HG03521 (cell line): ENCODE results near the gene USP44.

ENCODE experiments used
- ATAC-seq: cut with Tn5 transposase; IDR thresholded peaks from one replicate; pipeline ENCODE4 v1.9.1; 2021; ENCODE audit warnings: mild to moderate bottlenecking, moderate library complexity; ENCODE audit not compliant: unreplicated experiment

USP44 gene

DNA sequence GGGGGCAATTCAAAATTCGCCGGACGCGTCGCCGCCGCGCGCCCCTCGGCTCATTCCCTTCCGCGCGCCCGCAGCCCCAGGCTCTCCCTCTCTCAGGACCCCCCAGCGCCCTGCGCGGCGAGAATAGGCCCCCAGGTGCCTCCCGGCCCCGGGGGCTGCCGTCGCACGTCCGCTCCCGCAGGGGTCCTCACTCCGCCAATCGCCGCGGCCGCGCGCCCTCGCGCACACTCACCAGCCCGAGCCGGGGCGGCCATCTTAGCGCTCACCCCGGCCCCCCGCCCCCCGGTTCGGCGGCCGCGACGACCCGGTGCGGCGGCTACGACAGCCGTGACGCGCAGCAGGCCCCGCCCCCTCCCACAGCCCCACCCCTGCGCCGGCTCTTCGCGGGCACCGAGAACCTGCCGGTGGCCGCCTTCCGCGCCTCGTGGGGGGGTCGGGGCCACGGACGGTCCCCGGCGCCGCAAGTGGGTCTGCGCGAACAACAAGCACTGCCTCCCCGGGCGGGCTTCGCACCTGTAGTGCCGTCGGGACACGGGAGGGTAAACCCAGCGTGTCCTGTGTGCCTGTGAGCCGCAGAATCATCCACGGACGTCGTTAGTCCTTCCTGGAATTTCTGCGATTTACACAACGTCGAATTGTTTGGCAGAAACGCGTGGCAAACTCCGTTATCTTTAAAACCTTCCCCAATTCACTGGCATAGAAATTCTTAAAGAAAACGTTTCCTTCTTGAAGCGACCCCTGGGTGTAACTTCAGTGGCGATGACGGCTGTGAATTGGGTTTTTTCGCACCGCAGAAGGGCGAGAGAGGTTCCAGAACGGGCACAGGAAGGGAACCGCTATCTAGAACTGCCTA lies 2.5 kb downstream of the USP44 start:
- ATAC-seq, result no peak

DNA sequence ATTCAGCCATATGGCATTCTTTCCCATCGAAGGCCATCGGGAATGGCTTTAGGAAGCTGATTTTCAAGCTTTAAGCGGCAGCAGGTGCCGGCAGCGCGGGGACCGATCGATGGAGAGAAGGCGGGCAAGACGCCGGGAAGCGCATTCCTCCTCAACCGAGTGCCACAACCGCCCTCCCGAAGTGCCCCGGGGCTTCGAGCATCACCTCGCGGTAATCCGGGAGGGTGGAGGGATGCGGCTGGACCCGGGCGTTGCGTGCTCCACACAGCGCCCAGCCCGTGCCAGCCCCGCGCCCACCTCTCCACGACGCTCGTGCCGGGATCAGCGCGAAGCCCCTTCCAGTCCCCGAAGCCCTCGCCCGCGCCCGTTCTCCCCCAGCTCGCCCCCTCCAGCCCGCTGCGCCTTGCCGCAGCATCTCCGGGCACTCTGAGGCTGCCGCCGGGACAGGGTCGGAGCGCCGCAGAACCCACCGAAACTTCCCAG lies 3.2 kb downstream of the USP44 start:
- ATAC-seq, result no peak

DNA sequence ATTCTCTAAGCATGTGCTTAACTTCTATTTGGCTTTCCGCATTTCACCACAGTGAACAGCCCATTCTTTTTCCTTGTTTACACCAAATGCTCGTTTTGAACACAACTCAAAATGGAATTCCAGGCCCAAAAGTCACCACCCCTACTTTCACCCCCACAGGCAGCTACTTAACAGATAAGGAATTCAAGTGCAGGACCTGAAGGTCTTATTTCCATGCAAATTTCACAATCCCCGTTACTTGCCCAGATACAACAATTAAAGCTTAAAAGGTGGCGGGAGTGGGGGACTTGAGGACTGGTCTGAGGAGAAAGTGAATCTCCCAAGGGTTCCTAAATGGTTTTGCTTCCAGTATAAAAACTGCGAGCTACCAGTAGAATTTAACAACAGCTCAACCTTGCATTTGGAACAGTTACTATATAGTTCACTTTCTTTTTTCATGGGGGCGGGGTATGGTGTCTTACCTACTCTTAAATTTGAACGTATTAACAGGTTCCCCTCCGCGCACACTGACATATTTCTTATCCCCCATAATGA lies 3.7 kb downstream of the USP44 start:
- no peak for ATAC-seq

DNA sequence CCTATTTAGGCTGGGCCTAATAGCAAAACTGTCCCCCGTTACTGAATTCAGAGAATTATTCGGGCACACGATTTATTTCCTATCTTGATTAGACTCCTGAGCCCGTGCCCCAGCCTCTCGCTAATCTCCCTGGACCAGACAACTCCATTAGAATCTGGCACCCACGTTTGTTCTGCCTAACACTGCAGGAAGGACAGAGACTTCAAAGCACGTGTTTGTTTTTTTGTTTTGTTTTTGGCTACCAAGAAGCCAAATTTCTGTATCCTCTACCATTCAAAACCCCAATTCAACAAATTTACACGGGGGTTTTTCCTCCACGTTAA lies 4.8 kb downstream of the USP44 start:
- no peak for ATAC-seq

DNA sequence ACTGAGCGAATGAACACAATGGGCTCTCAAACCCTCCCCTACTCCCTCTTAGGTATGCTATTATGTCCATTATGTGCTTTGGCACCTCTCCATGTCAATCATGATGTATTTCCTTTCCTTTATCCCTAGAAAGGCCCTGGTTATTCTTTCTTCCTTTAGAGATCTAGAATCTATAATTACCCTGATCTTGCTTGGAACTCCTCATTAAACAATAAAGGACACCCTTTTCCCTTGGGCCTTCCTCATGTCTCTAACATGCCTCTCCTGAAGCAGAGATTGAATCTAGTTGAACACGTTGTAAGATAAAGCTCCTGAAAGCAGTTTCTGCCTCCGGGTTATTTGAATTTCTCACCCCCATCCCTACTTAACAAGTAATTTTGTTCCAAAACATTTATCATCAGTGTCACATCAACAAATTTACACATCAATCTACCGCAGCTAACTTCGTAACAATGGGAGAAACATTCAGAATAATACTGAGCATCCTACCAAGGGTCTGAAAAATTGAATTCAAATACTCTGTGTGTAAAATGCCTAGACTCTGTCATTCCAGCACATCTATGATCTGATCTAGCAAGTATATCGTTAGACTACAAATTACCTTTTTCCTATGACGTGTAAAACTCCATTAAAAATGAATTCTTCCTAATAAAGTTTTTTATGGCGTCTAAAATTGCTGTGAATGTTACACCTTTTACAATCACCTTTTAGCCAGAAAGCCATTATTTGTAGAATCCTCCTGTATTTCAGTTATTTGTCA lies 5.4 kb downstream of the USP44 start:
- no peak for ATAC-seq

DNA sequence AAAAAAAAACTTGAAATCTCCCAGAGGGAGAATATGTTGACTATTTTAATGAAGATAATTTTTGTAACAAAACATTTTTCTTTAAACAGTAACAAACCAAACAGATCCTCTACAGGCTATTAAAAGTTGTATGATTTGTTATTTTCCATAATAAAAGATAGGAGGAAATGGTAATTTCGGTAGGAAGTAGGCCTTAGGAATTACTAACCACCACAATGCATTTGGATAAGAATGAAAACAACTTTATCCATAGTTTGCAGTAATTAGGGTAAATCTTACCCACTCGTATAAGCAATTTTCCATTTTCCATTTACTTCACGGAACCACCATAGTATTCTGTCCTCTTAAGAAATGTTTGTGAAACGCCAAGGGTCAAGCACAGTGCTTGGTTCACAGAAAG lies 6.0 kb downstream of the USP44 start:
- no peak for ATAC-seq

DNA sequence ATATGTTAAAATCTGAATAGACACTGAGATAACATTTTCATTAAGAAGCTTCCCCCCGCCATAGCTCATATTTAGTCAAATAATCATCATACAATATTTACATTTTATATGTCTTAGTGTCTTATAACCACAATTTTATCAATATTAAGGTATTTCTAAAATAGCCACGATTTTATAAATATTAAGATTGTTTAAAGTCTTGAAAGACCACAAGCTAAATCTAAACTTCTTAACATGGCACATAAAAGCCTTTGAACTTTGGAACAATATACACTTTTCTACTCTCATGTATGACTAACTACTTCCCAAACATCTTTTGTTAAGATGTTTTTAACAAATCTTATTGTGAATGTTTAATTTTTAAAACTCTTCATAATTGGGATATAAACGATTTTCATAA lies 6.5 kb downstream of the USP44 start:
- no peak for ATAC-seq

DNA sequence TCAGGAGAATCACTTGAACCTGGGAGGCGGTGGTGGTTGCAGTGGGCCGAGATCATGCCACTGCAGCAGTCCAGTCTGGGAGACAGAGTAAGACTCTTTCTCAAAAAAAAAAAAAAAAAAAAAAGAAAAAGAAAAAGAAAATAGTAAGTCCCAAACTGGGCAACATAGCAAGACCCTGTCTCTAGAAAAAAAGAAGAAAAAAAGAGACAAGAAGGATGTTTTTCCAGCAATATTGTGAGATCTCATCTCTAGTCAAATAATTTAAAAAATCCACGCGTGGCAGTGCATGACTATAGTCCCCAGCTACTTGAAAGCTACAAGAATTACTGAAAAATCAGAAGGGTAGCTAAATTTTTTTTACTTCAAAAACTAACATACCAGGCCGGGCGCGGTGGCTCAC lies 8.0 kb downstream of the USP44 start:
- ATAC-seq, result no peak

DNA sequence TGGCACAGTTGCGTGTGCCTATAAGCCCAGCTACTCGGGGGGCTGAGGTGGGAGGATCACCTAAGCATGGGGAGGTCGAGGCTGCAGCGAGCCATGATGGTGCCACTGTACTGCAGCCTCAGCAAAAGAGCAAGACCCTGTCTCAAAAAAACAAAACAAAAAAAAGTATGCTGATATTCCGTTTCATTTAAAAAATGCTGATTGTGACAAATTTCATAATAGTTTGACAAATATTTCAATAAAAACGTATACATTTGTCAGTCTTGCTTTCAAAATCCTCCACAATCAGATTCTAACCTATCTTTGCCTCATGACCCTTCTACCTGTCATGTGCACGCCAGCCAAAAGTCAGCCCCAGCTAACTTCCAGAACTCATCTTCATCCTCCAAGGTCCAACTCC lies 9.8 kb downstream of the USP44 start:
- ATAC-seq, result no peak

DNA sequence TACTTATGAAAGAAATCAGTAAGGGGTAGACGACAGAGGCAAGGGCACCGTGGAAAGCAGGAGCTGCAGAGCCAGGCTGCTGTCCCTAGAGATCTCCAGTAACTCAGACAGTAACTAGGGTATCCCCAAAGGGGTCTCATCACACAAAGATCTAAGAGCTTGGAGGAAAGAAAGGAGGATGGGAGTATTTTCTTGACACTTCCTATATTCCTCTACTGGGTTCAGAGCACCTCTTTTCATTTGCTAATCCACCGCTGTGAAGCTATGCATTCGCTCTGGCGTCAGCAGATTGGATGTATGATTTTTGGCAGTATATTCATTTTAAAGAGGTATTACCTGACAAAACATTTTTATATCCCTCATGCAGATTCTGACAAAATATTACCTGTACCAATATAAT lies 12.6 kb downstream of the USP44 start:
- no peak for ATAC-seq

DNA sequence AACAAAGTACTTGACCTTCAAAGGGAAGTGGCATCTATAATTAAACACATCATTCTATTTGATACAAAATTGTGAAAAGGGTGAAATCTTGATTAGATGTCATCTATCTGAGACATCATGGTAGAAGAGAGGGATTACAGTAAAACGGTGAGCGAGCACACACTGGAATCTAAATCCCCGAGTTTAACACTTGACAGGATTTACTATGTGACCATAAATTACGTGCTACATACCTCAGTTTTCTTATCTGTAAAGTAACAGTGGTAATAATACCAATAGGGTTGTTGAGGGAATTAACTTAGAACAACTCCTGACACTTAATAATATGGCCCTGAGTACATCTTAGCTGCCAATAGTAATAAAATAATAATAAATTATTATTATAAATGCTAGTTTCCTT lies 13.3 kb downstream of the USP44 start:
- ATAC-seq, result no peak

DNA sequence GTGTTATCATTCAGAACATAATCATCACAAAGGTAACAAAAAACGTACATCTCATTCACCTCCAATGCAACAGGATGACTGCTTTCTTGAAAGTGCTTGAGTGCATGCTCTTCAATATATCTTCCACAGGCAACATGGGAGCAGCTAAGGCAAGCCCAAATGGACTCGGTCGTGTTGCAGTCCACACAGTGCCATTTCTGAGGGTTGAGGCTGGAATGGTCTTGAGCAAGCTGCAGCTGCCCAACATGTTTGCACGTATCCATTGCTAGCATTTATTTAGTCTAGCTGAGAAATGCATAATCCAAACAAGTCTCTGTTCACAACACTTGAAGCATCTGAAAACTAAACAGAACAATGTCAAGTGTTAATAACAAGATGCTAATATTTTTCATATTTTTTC lies 17.3 kb downstream of the USP44 start:
- ATAC-seq, result no peak

DNA sequence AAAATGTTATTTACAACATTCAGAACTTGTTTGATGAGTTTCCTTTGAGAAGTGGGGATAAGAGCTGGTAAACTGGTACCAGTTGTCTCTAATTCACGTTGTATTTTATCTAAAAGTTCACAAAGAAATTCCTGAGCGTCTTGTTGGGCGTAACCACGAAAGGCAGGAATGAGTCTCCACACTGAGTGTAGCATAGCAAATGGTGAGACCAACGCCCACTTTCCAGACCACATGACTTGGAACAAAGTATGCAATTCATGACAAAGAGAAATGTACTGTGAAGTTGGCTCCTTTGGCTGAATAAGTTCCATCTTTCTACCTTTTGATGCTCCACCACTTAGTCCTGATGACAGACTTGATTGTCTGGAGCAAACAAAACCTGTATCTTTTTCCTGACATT lies 18.4 kb downstream of the USP44 start:
- ATAC-seq, result no peak

DNA sequence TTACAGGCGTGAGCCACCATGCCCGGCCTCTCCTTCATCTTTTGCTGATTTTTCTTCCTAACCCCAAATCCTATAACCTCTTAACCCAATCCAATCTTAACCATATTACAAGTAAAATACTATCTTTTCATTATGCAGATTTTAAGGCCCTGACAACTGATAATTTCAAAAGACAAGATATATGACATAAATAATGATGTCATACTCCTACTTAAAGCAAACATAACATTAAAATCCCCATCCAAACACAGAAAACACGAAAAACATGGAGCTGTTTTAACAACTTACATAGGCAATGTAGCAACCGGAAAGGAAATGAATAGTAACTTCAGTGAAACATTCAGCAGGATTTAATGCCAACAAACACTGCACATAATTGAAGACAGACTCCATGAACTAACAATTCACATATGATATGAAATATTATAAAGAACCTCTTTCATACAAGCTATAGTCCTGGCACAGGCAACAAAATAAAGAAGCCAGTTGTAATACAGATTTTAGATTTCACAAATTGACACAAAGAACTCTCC lies 21.5 kb downstream of the USP44 start:
- no peak for ATAC-seq

DNA sequence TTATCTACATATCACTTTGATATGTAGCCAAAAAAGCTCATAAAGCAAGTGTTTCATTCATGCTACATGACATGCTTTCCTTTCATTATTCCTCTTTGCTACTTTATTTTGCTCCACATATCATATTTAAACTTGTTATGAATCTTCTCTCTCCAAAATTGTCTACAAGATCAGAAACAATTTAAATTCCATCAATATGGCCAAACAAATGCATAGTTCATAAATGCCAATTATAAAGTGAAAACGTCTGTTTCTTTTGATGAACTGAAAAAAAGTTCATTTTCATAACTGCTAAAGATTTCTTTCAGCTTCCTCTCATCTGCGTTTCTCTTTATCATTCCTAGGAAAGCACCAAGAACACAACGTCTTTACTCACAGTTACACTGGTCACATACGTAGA lies 22.8 kb downstream of the USP44 start:
- ATAC-seq, result no peak

DNA sequence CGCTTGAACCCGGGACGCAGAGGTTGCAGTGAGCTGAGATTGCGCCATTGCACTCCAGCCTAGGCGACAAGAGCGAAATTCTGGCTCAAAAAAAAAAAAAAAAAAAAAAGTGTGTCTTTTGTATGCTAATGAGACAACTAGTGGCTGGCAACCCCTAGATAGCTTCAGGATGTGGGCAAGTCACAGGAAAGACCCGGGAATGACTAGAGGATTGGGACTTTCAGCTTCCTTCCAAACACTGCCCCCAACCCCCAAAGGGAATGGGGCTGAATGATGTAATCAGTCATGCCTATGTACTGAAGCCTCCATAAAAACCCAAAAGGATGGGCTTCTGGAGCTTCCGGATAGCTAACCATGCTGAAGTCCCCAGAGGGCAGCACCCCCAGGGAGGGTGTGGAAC lies 28.6 kb downstream of the USP44 start:
- ATAC-seq, result no peak

DNA sequence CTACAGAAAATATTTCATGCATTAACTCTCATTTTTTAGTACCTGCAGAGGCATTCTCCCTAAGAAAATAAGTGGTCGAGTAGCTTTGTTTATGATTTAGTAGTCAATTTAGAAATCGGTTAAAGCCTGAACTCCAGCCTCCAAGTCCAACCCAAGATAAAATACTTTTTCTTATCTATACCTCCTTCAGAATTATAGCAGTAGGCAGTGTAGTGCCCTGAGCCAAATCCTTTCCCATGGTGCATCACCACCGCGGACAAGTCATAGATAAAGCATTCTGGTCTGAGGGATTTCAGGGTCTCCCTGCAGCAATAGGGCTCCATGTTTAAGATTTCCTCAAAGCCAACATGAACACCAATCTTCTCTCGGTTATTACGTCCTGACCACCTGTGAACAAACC lies 30.5 kb downstream of the USP44 start:
- no peak for ATAC-seq

DNA sequence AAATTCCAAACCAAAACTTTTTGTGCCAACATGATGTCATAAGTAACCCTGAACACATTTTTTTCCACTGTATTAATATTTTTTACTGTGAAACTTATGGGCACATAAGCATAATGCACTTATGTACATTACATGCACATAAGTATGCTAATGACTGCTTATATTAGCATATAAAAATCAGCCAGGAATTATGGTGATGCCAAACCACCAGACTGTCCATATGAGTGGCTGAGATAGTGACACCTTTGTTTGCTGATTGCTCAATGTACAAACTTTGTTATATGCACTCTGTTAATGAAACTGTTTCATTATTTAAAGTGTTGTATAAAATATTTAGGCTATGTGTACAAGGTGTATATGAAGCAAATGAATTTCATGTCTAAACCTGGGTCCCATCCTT lies 32.3 kb downstream of the USP44 start:
- no peak for ATAC-seq

DNA sequence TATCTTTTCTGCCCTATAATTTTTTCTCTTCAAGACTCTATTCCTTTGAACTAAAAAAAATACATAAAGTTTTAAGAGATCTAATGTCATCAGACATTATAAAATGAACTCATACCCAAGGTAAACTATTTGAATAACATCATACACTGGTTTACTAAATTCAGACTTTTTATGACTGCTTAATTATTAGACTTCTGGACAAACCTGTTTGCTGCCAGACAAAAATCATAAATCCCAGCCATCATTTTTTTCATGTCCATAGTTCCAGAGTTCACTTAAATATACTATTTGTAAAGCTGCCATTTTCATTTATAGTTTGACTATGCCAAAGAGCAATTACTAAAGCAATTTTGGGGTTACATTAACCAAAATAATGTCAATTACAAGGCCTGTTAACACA lies 34.0 kb downstream of the USP44 start:
- no peak for ATAC-seq

DNA sequence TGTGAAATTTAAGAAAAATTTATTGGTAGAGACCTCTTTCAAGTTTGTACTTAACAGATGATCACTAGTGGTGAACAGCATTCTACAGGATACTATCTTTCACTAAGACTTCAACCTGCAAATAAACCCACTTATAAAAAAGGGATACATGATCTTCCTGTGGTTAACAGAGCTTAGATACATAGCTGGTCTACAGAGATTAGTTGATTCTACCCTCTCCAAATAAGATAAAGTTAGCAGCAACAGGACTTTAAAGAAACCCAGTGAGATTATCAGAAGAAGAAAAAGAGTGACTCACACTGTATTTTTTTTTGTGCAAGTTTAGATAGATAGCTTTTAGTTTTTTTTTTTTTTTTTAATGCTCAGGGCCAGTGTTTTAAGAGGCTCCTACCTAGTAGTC lies 34.5 kb downstream of the USP44 start:
- ATAC-seq, result no peak

DNA sequence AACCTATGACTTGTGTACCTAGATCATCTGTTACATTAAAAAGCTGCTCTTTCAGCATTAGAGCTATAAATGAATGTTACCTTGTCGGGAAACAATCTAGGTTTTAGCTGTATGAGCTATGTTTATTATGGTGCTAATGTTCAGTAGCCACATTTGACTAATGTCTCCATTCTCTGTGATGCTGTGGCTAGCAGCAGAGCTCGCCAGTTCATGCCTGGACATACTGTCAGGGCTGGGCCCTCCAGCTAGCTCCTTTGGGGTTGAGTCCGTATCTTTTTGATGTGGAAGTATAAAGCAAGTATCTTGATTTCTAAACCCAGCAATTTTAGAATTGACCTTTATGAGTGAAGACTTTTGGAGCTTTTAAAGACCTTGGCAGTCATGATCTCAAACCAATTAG lies 36.1 kb downstream of the USP44 start:
- no peak for ATAC-seq

DNA sequence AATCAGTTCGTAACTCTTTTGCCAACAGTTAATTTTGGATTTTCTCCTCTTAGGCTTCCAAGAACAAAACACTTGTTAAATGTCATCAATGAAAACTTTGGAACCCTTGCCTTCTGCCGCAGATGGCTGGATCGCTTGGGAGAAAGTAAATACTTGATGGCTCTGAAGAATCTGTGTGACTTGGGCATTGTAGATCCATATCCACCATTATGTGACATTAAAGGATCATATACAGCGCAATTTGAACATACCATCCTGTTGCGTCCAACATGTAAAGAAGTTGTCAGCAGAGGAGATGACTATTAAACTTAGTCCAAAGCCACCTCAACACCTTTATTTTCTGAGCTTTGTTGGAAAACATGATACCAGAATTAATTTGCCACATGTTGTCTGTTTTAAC lies 37.7 kb downstream of the USP44 start:
- no peak for ATAC-seq
